Neuronal stem cell (in vitro differentiated cells): ENCODE measurements around the gene ANKRD62.
"Not testable (repeated sequence)": the region's sequence is repeated elsewhere in the genome, so short reads cannot be mapped to it uniquely, and the experiment has no call there.

Experiments
- DNase-seq: peaks from one replicate; pipeline ENCODE4 v3.0.0-alpha.2; 2013; ENCODE audit warnings: low spot score
- H2AFZ ChIP-seq: one replicate; pipeline ENCODE4 v1.6.1; 2013; ENCODE audit warnings: mild to moderate bottlenecking, low read length, inconsistent platforms
- H2AK5ac ChIP-seq: 2 replicates; pipeline ENCODE4 v1.6.1; 2013; ENCODE audit warnings: low read depth, mild to moderate bottlenecking, inconsistent platforms, low read length, moderate library complexity, mixed read lengths
- H2BK120ac ChIP-seq: 2 replicates; pipeline ENCODE4 v1.6.1; 2013; ENCODE audit warnings: low read depth, mild to moderate bottlenecking, inconsistent platforms, low read length, moderate library complexity, mixed read lengths
- H2BK12ac ChIP-seq: one replicate; pipeline ENCODE4 v1.6.1; 2013; ENCODE audit warnings: low read length, inconsistent platforms
- H2BK15ac ChIP-seq: 2 replicates; pipeline ENCODE4 v1.6.1; 2013; ENCODE audit warnings: mild to moderate bottlenecking, low read length, inconsistent platforms, mixed read lengths
- H2BK5ac ChIP-seq: one replicate; pipeline ENCODE4 v1.6.1; 2013; ENCODE audit warnings: inconsistent platforms, mild to moderate bottlenecking, low read length, moderate library complexity
- H3K14ac ChIP-seq: one replicate; pipeline ENCODE4 v1.6.1; 2013; ENCODE audit warnings: low read length, inconsistent platforms
- H3K18ac ChIP-seq: 2 replicates; pipeline ENCODE4 v1.6.1; 2013; ENCODE audit warnings: low read length, inconsistent platforms
- H3K23ac ChIP-seq: 2 replicates; pipeline ENCODE4 v1.6.1; 2013; ENCODE audit warnings: low read depth, mild to moderate bottlenecking, mixed read lengths, low read length, inconsistent platforms; ENCODE audit not compliant: poor library complexity
- H3K27ac ChIP-seq: replicated peaks from 3 replicates; pipeline ENCODE4 v1.5.1; 2013; ENCODE audit warnings: low read length, inconsistent platforms
- H3K27me3 ChIP-seq, 3 experiments: 2 replicates each; pipeline ENCODE4 v1.6.1; 2013; ENCODE audit warnings: low read length in 3 of 3, mild to moderate bottlenecking in 2 of 3, inconsistent platforms in 1 of 3, low read depth in 1 of 3, mixed read lengths in 1 of 3, moderate library complexity in 1 of 3; ENCODE audit not compliant: control insufficient read depth in 3 of 3, insufficient read depth in 3 of 3
- H3K36me3 ChIP-seq, 2 donors: replicated peaks in 1 of 2; 2 replicates each; pipeline ENCODE4 v1.6.1; 2013; ENCODE audit warnings: low read length in 2 of 2; ENCODE audit not compliant: control insufficient read depth in 2 of 2, insufficient read depth in 2 of 2
- H3K4ac ChIP-seq: 2 replicates; pipeline ENCODE4 v1.6.1; 2013; ENCODE audit warnings: inconsistent platforms, mild to moderate bottlenecking, low read length, moderate library complexity
- H3K4me1 ChIP-seq, 2 donors: 1 replicate in 1 of 2; 2 replicates in 1 of 2; pipeline ENCODE4 v1.6.1; 2013; ENCODE audit warnings: low read length in 2 of 2, low read depth in 1 of 2; ENCODE audit not compliant: control insufficient read depth in 2 of 2, insufficient read depth in 1 of 2
- H3K4me2 ChIP-seq: one replicate; pipeline ENCODE4 v1.6.1; 2013; ENCODE audit warnings: mild to moderate bottlenecking, low read length, inconsistent platforms; ENCODE audit not compliant: insufficient read depth, poor library complexity, severe bottlenecking
- H3K4me3 ChIP-seq, 2 donors: 2 replicates each; pipeline ENCODE4 v1.5.1; 2013; ENCODE audit warnings: low read length in 2 of 2, mild to moderate bottlenecking in 2 of 2, inconsistent platforms in 1 of 2, moderate library complexity in 1 of 2
- H3K79me1 ChIP-seq: one replicate; pipeline ENCODE4 v1.6.1; 2013; ENCODE audit warnings: low read depth, mild to moderate bottlenecking, inconsistent platforms, low read length, moderate library complexity
- H3K9ac ChIP-seq: one replicate; pipeline ENCODE4 v1.6.1; 2013; ENCODE audit warnings: mild to moderate bottlenecking, low read depth, low read length, inconsistent platforms; ENCODE audit not compliant: poor library complexity
- H3K9me3 ChIP-seq, 2 donors: replicated peaks in 1 of 2; 2 replicates each; pipeline versions ENCODE3 to v1.6.1; 2013; ENCODE audit warnings: low read length in 2 of 2, mild to moderate bottlenecking in 2 of 2, inconsistent platforms in 1 of 2, low read depth in 1 of 2, mixed read lengths in 1 of 2, moderate library complexity in 1 of 2; ENCODE audit not compliant: control insufficient read depth in 2 of 2, insufficient read depth in 1 of 2
- H4K8ac ChIP-seq: one replicate; pipeline ENCODE4 v1.6.1; 2013; ENCODE audit warnings: low read depth, mild to moderate bottlenecking, inconsistent platforms, low read length, moderate library complexity
- H4K91ac ChIP-seq: one replicate; pipeline ENCODE4 v1.6.1; 2013; ENCODE audit warnings: low read length, low read depth, mild to moderate bottlenecking, inconsistent platforms; ENCODE audit not compliant: poor library complexity
- WGBS, 2 donors: extraction: QIAGEN DNeasy Blood & Tissue Kit; methylation state at CpG; one replicate each; pipeline ENCODE4 v1.1.7; 2013; ENCODE audit warnings: missing lambda C conversion rate in 2 of 2, mixed read lengths in 1 of 2; ENCODE audit not compliant: insufficient read length in 2 of 2, insufficient replicate concordance in 1 of 2; ENCODE audit errors: extremely low coverage in 2 of 2; 5-methylcytosine and 5-hydroxymethylcytosine counted together

ANKRD62 gene

DNA sequence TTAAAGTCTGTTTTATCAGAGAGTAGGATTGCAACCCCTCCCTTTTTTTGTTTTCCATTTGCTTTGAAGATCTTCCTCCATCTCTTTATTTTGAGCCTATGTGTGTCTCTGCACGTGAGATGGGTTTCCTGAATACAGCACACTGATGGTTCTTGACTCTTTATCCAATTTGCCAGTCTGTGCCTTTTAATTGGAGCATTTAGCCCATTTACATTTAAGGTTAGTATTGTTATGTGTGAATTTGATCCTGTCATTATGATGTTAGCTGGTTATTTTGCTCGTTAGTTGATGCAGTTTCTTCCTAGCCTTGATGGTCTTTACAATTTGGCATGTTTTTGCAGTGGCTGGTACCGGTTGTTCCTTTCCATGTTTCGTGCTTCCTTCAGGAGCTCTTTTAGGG, 45.2 kb downstream of the ANKRD62 start:
- not testable (repeated sequence) for H3K27me3 ChIP-seq, H2AFZ ChIP-seq, H4K8ac ChIP-seq, H3K9me3 ChIP-seq, H3K14ac ChIP-seq, H3K23ac ChIP-seq, H2BK15ac ChIP-seq, H4K91ac ChIP-seq, H3K79me1 ChIP-seq, H3K4me2 ChIP-seq, H2AK5ac ChIP-seq, H3K36me3 ChIP-seq, H3K18ac ChIP-seq, DNase-seq, H2BK12ac ChIP-seq, H3K27ac ChIP-seq, H2BK5ac ChIP-seq, H3K4me1 ChIP-seq, H2BK120ac ChIP-seq, H3K4me3 ChIP-seq, H3K4ac ChIP-seq, H3K9ac ChIP-seq
- WGBS, 2 donors, result no CpG with 5 or more reads among the region's 4 CpGs

DNA sequence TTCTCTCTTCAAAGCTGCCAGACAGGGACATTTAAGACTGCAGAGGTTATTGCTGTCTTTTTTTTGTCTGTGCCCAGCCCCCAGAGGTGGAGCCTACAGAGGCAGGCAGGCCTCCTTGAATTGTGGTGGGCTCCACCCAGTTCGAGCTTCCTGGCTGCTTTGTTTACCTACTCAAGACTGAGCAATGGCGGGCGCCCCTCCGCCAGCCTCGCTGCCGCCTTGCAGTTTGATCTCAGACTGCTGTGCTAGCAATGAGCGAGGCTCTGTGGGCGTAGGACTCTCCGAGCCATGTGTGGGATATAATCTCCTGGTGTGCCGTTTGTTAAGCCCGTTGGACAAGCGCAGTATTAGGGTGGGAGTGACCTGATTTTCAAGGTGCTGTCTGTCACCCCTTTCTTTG, 47.2 kb downstream of the ANKRD62 start:
- H2BK5ac ChIP-seq, H3K9ac ChIP-seq, H4K91ac ChIP-seq, H3K4me3 ChIP-seq, H3K4me2 ChIP-seq, H4K8ac ChIP-seq, H3K27me3 ChIP-seq, H2AFZ ChIP-seq, H3K9me3 ChIP-seq, H3K18ac ChIP-seq, H2AK5ac ChIP-seq, DNase-seq, H3K4ac ChIP-seq, H2BK15ac ChIP-seq, H3K4me1 ChIP-seq, H3K79me1 ChIP-seq, H3K27ac ChIP-seq, H3K36me3 ChIP-seq, H3K23ac ChIP-seq, H2BK12ac ChIP-seq, H3K14ac ChIP-seq, H2BK120ac ChIP-seq: not testable (repeated sequence)
- WGBS, 2 donors, result no CpG with 5 or more reads among the region's 12 CpGs

DNA sequence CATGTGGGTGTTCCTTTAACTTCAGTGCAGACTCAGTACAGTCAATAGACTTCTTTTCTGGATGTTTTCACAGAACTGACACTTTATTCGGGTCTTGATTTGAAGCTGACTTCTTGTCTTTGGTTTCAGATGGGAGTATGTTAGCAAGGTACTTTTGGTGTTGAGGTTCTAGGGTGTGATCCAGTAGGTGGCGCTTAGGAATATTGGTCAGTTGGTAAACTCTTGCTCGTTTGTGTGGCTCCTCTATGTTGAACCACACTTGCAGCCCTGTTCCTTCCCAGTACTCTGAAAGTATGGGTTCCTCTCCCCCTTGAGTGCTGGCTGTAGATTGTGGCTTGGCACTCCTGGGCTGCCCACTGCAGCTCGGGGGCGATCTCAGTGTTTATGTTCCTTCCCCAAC, 48.1 kb downstream of the ANKRD62 start:
- not testable (repeated sequence) for H3K4me1 ChIP-seq, H2AFZ ChIP-seq, H3K4ac ChIP-seq, H4K91ac ChIP-seq, DNase-seq, H2AK5ac ChIP-seq, H3K18ac ChIP-seq, H3K23ac ChIP-seq, H2BK12ac ChIP-seq, H2BK5ac ChIP-seq, H4K8ac ChIP-seq, H3K36me3 ChIP-seq, H3K79me1 ChIP-seq, H3K4me2 ChIP-seq, H2BK15ac ChIP-seq, H3K14ac ChIP-seq, H3K9ac ChIP-seq, H3K27ac ChIP-seq, H3K9me3 ChIP-seq, H2BK120ac ChIP-seq, H3K4me3 ChIP-seq, H3K27me3 ChIP-seq
- no CpG with 5 or more reads among the region's 5 CpGs for WGBS, 2 donors

GRCh38 chr18:12149431-12149830, 55.8 kb downstream of the ANKRD62 start:
- DNase-seq, H3K4me1 ChIP-seq, H3K36me3 ChIP-seq, H3K18ac ChIP-seq, H3K27me3 ChIP-seq, H3K4me2 ChIP-seq, H3K23ac ChIP-seq, H3K14ac ChIP-seq, H3K9ac ChIP-seq, H2BK15ac ChIP-seq, H2BK12ac ChIP-seq, H3K4ac ChIP-seq, H2BK5ac ChIP-seq, H3K27ac ChIP-seq, H4K8ac ChIP-seq, H2BK120ac ChIP-seq, H3K79me1 ChIP-seq, H2AK5ac ChIP-seq, H3K4me3 ChIP-seq, H4K91ac ChIP-seq, H2AFZ ChIP-seq, H3K9me3 ChIP-seq: not testable (repeated sequence)
- no CpG with 5 or more reads among the region's 5 CpGs for WGBS, 2 donors
